GM18519 (cell line): ENCODE results near the gene NTM.
A peak's percentile ranks its signal among the peaks of the same experiment; 100 is the strongest.
"Not testable (repeated sequence)": the region's sequence is repeated elsewhere in the genome, so short reads cannot be mapped to it uniquely, and the experiment has no call there.

Source experiments
- ATAC-seq: cut with Tn5 transposase; IDR thresholded peaks from one replicate; pipeline ENCODE4 v1.9.1; 2021; ENCODE audit warnings: mild to moderate bottlenecking, moderate library complexity; ENCODE audit not compliant: unreplicated experiment, low FRiP score

The NTM gene

GRCh38 chr11:132336781-132337535, 966.5 kb downstream of the NTM start:
- no peak for ATAC-seq

DNA sequence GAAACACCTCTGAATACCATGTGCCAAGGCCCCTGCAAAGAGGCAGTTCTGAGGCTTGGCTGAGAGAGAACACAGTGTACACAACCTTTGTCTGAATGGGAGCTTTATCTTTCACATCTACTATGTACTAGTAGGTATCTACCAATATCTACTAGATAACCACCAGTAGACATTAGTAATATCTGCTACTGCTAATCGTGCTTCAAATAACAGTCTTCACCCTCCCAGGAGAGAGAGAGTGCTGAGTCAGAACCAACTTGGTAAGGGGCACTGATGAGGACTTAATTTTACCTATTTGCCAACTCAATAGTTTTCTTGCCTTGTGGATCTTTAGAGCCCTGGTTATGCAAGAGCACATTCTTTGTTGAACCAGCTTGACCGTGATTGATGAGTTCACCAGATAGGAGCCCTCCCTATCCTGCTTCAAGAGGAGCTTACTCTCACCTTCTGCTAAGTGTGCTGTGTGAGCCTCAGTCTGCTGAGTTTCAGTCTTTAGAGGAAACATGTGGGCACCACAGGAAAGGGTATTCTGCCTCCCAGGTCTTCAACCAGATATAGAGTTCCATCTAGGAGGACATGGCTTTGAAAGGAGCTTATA, 967.5 kb downstream of the NTM start:
- ATAC-seq: no peak

GRCh38 chr11:132342408-132342807, 972.0 kb downstream of the NTM start:
- no peak for ATAC-seq

GRCh38 chr11:132343445-132344175, 973.2 kb downstream of the NTM start:
- ATAC-seq: no peak

GRCh38 chr11:132346558-132347148, 976.2 kb downstream of the NTM start:
- ATAC-seq: no peak

- ATAC-seq: no peak
Measured at GRCh38 chr11:132347156-132348090, 977.0 kb downstream of the NTM start.

GRCh38 chr11:132349811-132350733, 979.7 kb downstream of the NTM start:
- ATAC-seq: no peak

DNA sequence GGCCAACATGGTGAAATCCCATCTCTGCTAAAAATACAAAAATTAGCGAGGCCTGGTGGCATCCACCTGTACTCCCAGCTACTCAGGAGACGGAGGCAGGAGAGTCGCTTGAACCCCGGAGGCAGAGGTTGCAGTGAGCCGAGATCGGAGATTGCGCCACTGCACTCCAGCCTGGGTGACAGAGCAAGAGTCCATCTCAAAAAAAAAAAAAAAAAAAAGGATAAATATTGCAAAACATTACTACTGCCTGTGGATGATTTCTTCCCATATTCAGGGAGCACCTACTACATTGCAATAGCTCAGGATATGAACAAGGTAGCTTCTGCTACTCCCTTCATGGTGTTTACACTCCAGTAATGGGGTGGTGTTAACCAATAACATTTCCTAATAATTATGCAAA, 980.6 kb downstream of the NTM start:
- ATAC-seq: no peak

DNA sequence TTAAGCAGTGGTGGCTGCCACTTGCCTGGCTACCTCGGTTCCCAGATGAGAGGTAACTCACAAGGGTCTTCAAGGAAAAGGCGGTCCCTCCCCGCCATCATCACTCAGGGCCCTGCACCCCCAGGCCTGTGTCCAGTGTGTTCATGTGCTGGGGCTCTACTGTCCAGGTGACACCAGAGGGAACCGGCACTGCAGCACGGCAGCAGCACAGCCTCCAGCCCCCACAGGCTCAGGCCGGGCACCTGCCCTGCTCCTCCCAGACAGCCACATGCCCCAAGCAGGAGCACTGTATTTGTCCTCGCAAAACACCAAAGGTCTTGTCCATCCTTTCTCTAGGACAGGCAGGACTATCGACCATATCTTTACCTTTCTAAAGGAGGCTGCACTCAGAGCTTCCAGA, 982.1 kb downstream of the NTM start:
- no peak for ATAC-seq

DNA sequence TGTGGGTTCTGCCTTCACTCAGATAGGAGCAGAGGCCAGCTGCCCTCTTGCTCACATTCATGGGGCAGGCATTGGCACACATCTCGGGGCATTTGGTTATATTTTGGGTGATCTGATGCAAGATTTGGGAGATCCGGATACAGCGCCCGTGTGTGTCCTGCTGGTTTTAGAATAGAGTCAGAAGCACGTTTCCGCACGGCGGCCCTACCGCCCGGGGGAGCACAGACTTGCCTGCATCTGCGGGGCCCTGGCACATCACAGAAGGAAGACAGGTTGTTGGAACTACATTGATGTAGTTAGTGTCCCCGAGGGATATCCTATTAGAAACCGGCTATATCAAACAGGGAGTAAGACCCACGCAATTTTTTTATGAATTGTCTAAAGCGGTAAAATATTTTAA, 982.8 kb downstream of the NTM start:
- no peak for ATAC-seq

- ATAC-seq: peak; percentile 68
Measured at GRCh38 chr11:132357811-132358572, 987.6 kb downstream of the NTM start.

DNA sequence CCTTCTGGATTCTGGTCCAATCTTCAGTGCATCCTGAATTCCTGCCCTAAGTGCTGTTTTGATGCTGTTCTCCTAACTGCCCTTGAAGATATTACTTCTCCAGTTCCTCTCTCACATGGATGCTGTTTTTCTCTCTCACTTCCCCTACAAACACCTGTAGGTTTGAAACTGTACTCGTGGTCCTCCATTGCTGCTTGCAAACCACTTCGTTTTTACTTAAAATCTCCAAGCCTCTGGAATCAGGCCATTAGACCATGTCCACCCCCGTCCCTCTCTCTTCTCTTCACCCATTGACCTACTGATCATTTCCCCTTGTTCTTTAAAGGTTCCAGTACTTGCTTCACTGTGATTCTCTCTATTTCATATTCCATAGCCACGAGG, 988.1 kb downstream of the NTM start:
- peak; percentile 28 for ATAC-seq

GRCh38 chr11:132361011-132361550, 990.7 kb downstream of the NTM start:
- no peak for ATAC-seq

- ATAC-seq: no peak
Measured at GRCh38 chr11:132365650-132366049, 995.2 kb downstream of the NTM start.

DNA sequence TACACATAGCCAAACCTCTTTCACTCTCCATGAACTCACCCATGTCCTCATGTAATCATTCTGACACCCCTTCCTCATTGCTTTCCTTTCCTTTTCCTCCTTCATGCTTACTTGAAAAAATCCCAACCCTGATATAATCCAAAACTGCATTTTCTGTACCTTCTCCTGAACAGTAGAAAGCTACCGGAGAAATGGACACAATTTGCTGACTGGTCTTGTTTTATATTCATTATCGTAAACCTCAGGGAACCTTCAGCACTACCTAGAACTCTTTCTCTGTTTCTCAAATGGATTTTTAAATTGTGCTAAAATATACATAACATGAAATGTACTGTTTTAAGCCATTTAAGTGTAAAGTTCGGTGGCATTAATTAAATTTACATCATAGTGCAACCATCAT, 996.9 kb downstream of the NTM start:
- ATAC-seq: no peak

- not testable (repeated sequence) for ATAC-seq
Measured at GRCh38 chr11:132370114-132370513, 999.7 kb downstream of the NTM start.

GRCh38 chr11:132373405-132374143, 1003.2 kb downstream of the NTM start:
- ATAC-seq: no peak
